CD8-positive, alpha-beta memory T cell (primary cell): ENCODE measurements around the gene MAP3K15. TPM values are rescaled to one million over a fixed set of nuclear protein-coding genes. Genes with fewer than 3 reads are reported as not detected.

ENCODE experiments used
- CTCF ChIA-PET: fragments of 350-600 bp; sonication (Branson Sonifier 250); formaldehyde crosslinking; loops from one replicate; lab custom pipeline; 2021; ENCODE audit warnings: antibody characterized with exemption; lab: Charles Lee
- POLR2A ChIA-PET: fragments of 350-600 bp; sonication (Branson Sonifier 250); formaldehyde crosslinking; loops from one replicate; lab custom pipeline; 2021; ENCODE audit warnings: antibody characterized with exemption; lab: Charles Lee
- DNase-seq, 5 donors: peaks; one replicate each; pipeline versions ENCODE4 v3.0.0 to v3.0.0-alpha.2; 2020 to 2022; ENCODE audit warnings: mixed read lengths in 1 of 5
- H3K27ac ChIP-seq: one replicate; pipeline ENCODE4 v1.7.0; 2013; ENCODE audit warnings: low read depth, mild to moderate bottlenecking, low read length, moderate library complexity
- H3K27me3 ChIP-seq: 2 replicates; pipeline ENCODE4 v1.7.0; 2013; ENCODE audit warnings: low read length, mild to moderate bottlenecking; ENCODE audit not compliant: insufficient read depth, poor library complexity, severe bottlenecking
- H3K36me3 ChIP-seq: 2 replicates; pipeline ENCODE4 v1.7.0; 2013; ENCODE audit warnings: mild to moderate bottlenecking, low read length, moderate library complexity; ENCODE audit not compliant: insufficient read depth
- H3K4me1 ChIP-seq: 2 replicates; pipeline ENCODE4 v1.7.0; 2013; ENCODE audit warnings: mild to moderate bottlenecking, low read length, moderate library complexity; ENCODE audit not compliant: insufficient read depth
- H3K4me3 ChIP-seq: 2 replicates; pipeline ENCODE4 v1.7.0; 2013; ENCODE audit warnings: mild to moderate bottlenecking, low read length
- H3K9me3 ChIP-seq: 2 replicates; pipeline ENCODE4 v1.7.0; 2013; ENCODE audit warnings: mild to moderate bottlenecking, low read length
- H3K27ac Mint-ChIP-seq, 8 donors: one replicate each; pipeline ENCODE4 v1.8.0; 2020 to 2021; ENCODE audit warnings: mixed read lengths in 8 of 8, mild to moderate bottlenecking in 6 of 8, inconsistent platforms in 3 of 8, moderate library complexity in 3 of 8
- H3K27me3 Mint-ChIP-seq, 2 donors: one replicate each; pipeline ENCODE4 v1.8.0; 2020 to 2021; ENCODE audit warnings: mixed read lengths in 2 of 2, mild to moderate bottlenecking in 1 of 2, moderate library complexity in 1 of 2
- H3K36me3 Mint-ChIP-seq, 3 donors: one replicate each; pipeline ENCODE4 v1.8.0; 2020 to 2021; ENCODE audit warnings: mixed read lengths in 3 of 3, inconsistent platforms in 1 of 3, mild to moderate bottlenecking in 1 of 3
- H3K4me1 Mint-ChIP-seq, 3 donors: one replicate each; pipeline ENCODE4 v1.8.0; 2020 to 2021; ENCODE audit warnings: mixed read lengths in 3 of 3, inconsistent platforms in 1 of 3, mild to moderate bottlenecking in 1 of 3
- H3K4me3 Mint-ChIP-seq, 7 donors: one replicate each; pipeline ENCODE4 v1.8.0; 2020 to 2021; ENCODE audit warnings: mixed read lengths in 7 of 7, mild to moderate bottlenecking in 6 of 7, moderate library complexity in 4 of 7, inconsistent platforms in 2 of 7
- H3K9me3 Mint-ChIP-seq, 5 donors: one replicate each; pipeline ENCODE4 v1.8.0; 2020 to 2022; ENCODE audit warnings: mixed read lengths in 5 of 5, mild to moderate bottlenecking in 3 of 5, moderate library complexity in 2 of 5, inconsistent platforms in 1 of 5
- polyA plus RNA-seq: library from polyadenylated mRNA; unstranded; fragments of 300-500 nt; fragmentation: Illumina TruSeq; gene quantifications from one replicate; pipeline ENCODE4 v1.2.3, GENCODE V29; 2021
- total RNA-seq, 2 experiments: library from RNA; stranded (reverse); gene quantifications; one replicate each; pipeline ENCODE4 v1.2.3, GENCODE V29; 2021

MAP3K15 gene
- total and polyA plus RNA-seq, 3 experiments from 2014 or later = 0.13 to 0.28 TPM; not detected in 1

DNA sequence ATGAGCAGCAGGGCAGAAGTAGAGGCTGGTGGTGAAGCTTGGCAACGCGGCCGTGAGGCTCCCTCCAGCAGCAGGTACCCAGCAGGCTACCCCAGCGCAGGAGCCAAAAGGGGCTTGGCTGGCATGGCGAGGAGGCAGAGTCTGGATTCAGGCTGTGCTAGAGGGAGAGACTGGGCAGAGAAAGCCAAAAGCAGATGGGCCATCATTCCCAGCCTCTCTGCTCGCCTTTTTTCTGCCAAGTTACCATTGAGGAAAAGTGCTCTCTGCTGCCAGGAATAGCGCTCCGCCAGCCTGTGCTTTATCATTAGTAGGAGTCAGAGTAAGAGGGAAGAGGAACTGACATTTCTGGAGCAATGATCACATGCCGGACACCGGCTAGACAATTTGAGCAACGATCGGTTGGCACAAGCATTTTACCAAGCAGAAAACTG lies 28.7 kb upstream of the MAP3K15 start:
- CTCF ChIA-PET = no interaction called here
- H3K4me1 Mint-ChIP-seq = peaks cover 8 to 10% (median 9%) of the 10 kb centered on the region in 3 donors
- no peaks in the 10 kb centered on the region for H3K27me3 Mint-ChIP-seq
- Histone ChIP-seq H3K36me3 (no peaks in the 10 kb centered on the region), H3K4me1 (no peaks in the 10 kb centered on the region), H3K27me3 (no peaks in the 10 kb centered on the region), H3K9me3 (no peaks in the 10 kb centered on the region), H3K4me3 (no peak overlapping the region), H3K27ac (no peak overlapping the region)
- POLR2A ChIA-PET = no interaction called here
- peaks cover 10 to 89% (median 13%) of the 10 kb centered on the region in 3 donors for H3K36me3 Mint-ChIP-seq
- H3K9me3 Mint-ChIP-seq = peaks cover 0 to 1% (median 0%) of the 10 kb centered on the region in 5 donors
- DNase-seq = no peak
- peak overlapping the region in 1 of 8 donors; percentile 75 for H3K27ac Mint-ChIP-seq
- H3K4me3 Mint-ChIP-seq = no peak overlapping the region

- H3K9me3 Mint-ChIP-seq = peaks cover 0 to 1% (median 0%) of the 10 kb centered on the region in 5 donors
- POLR2A ChIA-PET = no interaction called here
- H3K27me3 ChIP-seq = no peaks in the 10 kb centered on the region
- peak overlapping the region in 1 of 7 donors; percentile 73 for H3K4me3 Mint-ChIP-seq
- H3K36me3 ChIP-seq = no peaks in the 10 kb centered on the region
- H3K27ac Mint-ChIP-seq = peak overlapping the region in 3 of 8 donors; percentile 36 to 78 (median 47)
- no peak for DNase-seq
- CTCF ChIA-PET = no interaction called here
- H3K4me1 Mint-ChIP-seq = peaks cover 3 to 6% (median 4%) of the 10 kb centered on the region in 3 donors
- H3K36me3 Mint-ChIP-seq = peaks cover 6 to 84% (median 13%) of the 10 kb centered on the region in 3 donors
- no peaks in the 10 kb centered on the region for H3K27me3 Mint-ChIP-seq
- H3K9me3 ChIP-seq = no peaks in the 10 kb centered on the region
- no peaks in the 10 kb centered on the region for H3K4me1 ChIP-seq
- H3K4me3 ChIP-seq = no peak overlapping the region
- H3K27ac ChIP-seq = no peak overlapping the region
Observed at GRCh38 chrX:19543020-19543715, 27.9 kb upstream of the MAP3K15 start.

GRCh38 chrX:19541931-19542330 lies 26.6 kb upstream of the MAP3K15 start:
- H3K4me1 ChIP-seq = no peaks in the 10 kb centered on the region
- Mint-ChIP-seq H3K4me1 (peaks cover 0 to 5% (median 4%) of the 10 kb centered on the region in 3 donors), H3K36me3 (peaks cover 3 to 82% (median 13%) of the 10 kb centered on the region in 3 donors), H3K9me3 (peaks cover 0 to 1% (median 0%) of the 10 kb centered on the region in 5 donors), H3K27me3 (no peaks in the 10 kb centered on the region), H3K27ac (peak overlapping the region in 2 of 8 donors; percentile 43 to 88), H3K4me3 (no peak overlapping the region)
- no peaks in the 10 kb centered on the region for H3K27me3 ChIP-seq
- H3K27ac ChIP-seq = no peak overlapping the region
- no peaks in the 10 kb centered on the region for H3K9me3 ChIP-seq
- no peak overlapping the region for H3K4me3 ChIP-seq
- no peaks in the 10 kb centered on the region for H3K36me3 ChIP-seq
- no peak for DNase-seq
- CTCF ChIA-PET = no interaction called here
- POLR2A ChIA-PET = no interaction called here

- Mint-ChIP-seq H3K4me3 (no peak overlapping the region), H3K4me1 (peaks cover 0 to 5% (median 4%) of the 10 kb centered on the region in 3 donors), H3K27ac (no peak overlapping the region), H3K27me3 (no peaks in the 10 kb centered on the region), H3K9me3 (peaks cover 0 to 1% (median 0%) of the 10 kb centered on the region in 5 donors), H3K36me3 (peaks cover 5 to 82% (median 13%) of the 10 kb centered on the region in 3 donors)
- Histone ChIP-seq H3K27me3 (no peaks in the 10 kb centered on the region), H3K27ac (no peak overlapping the region), H3K4me1 (no peaks in the 10 kb centered on the region), H3K9me3 (no peaks in the 10 kb centered on the region), H3K4me3 (no peak overlapping the region), H3K36me3 (no peaks in the 10 kb centered on the region)
- CTCF ChIA-PET = no interaction called here
- POLR2A ChIA-PET = no interaction called here
- DNase-seq = no peak
Observed at GRCh38 chrX:19541196-19541595, 25.9 kb upstream of the MAP3K15 start.

DNA sequence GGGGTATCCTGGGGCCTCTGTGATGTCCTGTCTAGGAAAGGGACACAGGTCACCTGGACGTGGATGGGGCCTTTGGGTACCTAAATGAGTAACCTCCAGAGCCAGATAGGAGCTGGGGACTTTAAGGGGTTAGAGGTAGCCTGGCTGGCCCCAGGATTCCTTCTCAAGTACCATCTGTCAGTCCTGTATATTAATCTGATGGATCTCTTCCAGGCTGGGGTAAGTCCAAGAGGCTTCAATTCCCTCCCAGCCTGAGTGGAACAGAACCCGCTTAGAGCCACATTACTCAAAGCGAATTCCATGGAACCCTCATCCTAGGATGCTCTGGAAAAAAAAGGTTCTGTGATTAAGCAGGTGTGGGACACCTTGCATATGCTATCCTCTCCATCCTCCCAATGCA lies 24.8 kb upstream of the MAP3K15 start:
- H3K27ac Mint-ChIP-seq = no peak overlapping the region
- POLR2A ChIA-PET = no interaction called here
- H3K27me3 ChIP-seq = no peaks in the 10 kb centered on the region
- H3K27me3 Mint-ChIP-seq = no peaks in the 10 kb centered on the region
- no peak overlapping the region for H3K4me3 ChIP-seq
- DNase-seq = no peak
- no peaks in the 10 kb centered on the region for H3K4me1 ChIP-seq
- peaks cover 0 to 5% (median 4%) of the 10 kb centered on the region in 3 donors for H3K4me1 Mint-ChIP-seq
- H3K4me3 Mint-ChIP-seq = no peak overlapping the region
- peaks cover 0 to 1% (median 0%) of the 10 kb centered on the region in 5 donors for H3K9me3 Mint-ChIP-seq
- CTCF ChIA-PET = no interaction called here
- peaks cover 5 to 77% (median 13%) of the 10 kb centered on the region in 3 donors for H3K36me3 Mint-ChIP-seq
- no peak overlapping the region for H3K27ac ChIP-seq
- H3K9me3 ChIP-seq = no peaks in the 10 kb centered on the region
- H3K36me3 ChIP-seq = no peaks in the 10 kb centered on the region

- Mint-ChIP-seq H3K27ac (peak overlapping the region in 2 of 8 donors; percentile 42), H3K4me3 (no peak overlapping the region), H3K4me1 (peaks cover 0 to 3% (median 3%) of the 10 kb centered on the region in 3 donors), H3K36me3 (peaks cover 4 to 77% (median 12%) of the 10 kb centered on the region in 3 donors), H3K9me3 (peaks cover 0 to 1% (median 0%) of the 10 kb centered on the region in 5 donors), H3K27me3 (no peaks in the 10 kb centered on the region)
- Histone ChIP-seq H3K4me3 (no peak overlapping the region), H3K36me3 (no peaks in the 10 kb centered on the region), H3K9me3 (no peaks in the 10 kb centered on the region), H3K4me1 (no peaks in the 10 kb centered on the region), H3K27me3 (no peaks in the 10 kb centered on the region), H3K27ac (no peak overlapping the region)
- ChIA-PET POLR2A (no interaction called here), CTCF (no interaction called here)
- no peak for DNase-seq
Observed at GRCh38 chrX:19539665-19540064, 24.4 kb upstream of the MAP3K15 start.

GRCh38 chrX:19535476-19535875 lies 20.2 kb upstream of the MAP3K15 start:
- DNase-seq = no peak
- H3K9me3 ChIP-seq = no peaks in the 10 kb centered on the region
- H3K4me3 ChIP-seq = no peak overlapping the region
- H3K4me1 Mint-ChIP-seq = no peaks in the 10 kb centered on the region
- no peak overlapping the region for H3K4me3 Mint-ChIP-seq
- no peak overlapping the region for H3K27ac ChIP-seq
- H3K27me3 Mint-ChIP-seq = no peaks in the 10 kb centered on the region
- peaks cover 0 to 47% (median 5%) of the 10 kb centered on the region in 3 donors for H3K36me3 Mint-ChIP-seq
- CTCF ChIA-PET = interaction anchor here (0.9 kb wide), 1 partner anchor 163 kb away, joined by 5 read pairs; no protein-coding TSS in a partner anchor
- POLR2A ChIA-PET = no interaction called here
- H3K4me1 ChIP-seq = no peaks in the 10 kb centered on the region
- no peak overlapping the region for H3K27ac Mint-ChIP-seq
- peaks cover 0 to 2% (median 0%) of the 10 kb centered on the region in 5 donors for H3K9me3 Mint-ChIP-seq
- no peaks in the 10 kb centered on the region for H3K27me3 ChIP-seq
- H3K36me3 ChIP-seq = no peaks in the 10 kb centered on the region

DNA sequence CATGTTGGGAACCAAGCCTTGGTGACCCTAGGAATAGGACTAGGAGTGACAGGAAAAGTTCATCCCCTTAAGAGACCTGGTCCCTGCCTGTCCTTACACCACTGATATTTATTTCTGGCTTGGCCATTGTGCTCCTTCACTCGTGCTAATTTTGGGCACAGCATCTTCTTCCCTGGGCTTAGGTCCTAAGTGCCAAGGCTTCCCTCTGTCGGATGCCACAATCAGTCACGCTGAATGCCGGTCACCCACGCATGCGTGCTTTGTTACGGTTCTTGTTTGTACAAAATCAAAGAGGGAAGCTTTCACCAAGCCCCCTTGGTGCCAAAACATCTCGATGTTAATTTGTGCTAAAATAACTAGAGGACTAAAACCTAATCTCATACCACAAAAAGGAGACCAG lies 17.4 kb upstream of the MAP3K15 start:
- H3K27ac Mint-ChIP-seq = no peak overlapping the region
- Histone ChIP-seq H3K36me3 (no peaks in the 10 kb centered on the region), H3K27me3 (no peaks in the 10 kb centered on the region), H3K27ac (no peak overlapping the region), H3K9me3 (no peaks in the 10 kb centered on the region), H3K4me1 (no peaks in the 10 kb centered on the region), H3K4me3 (no peak overlapping the region)
- peaks cover 0 to 2% (median 0%) of the 10 kb centered on the region in 5 donors for H3K9me3 Mint-ChIP-seq
- CTCF ChIA-PET = interaction anchor here (1.3 kb wide), 1 partner anchor 161 kb away, joined by 6 read pairs; no protein-coding TSS in a partner anchor
- H3K36me3 Mint-ChIP-seq = peaks cover 0 to 28% (median 5%) of the 10 kb centered on the region in 3 donors
- H3K27me3 Mint-ChIP-seq = no peaks in the 10 kb centered on the region
- POLR2A ChIA-PET = no interaction called here
- no peaks in the 10 kb centered on the region for H3K4me1 Mint-ChIP-seq
- no peak overlapping the region for H3K4me3 Mint-ChIP-seq
- no peak for DNase-seq
